ENCODE measurements around the gene TGM1. TPM values are rescaled to one million over a fixed set of nuclear protein-coding genes. Genes with fewer than 3 reads are reported as not detected.
A peak's percentile ranks its signal among the peaks of the same experiment; 100 is the strongest.

Gene TGM1
- total and polyA plus RNA-seq, 3 experiments from 2014 or later = 3.2 to 3.7 TPM; not detected in 1

DNA sequence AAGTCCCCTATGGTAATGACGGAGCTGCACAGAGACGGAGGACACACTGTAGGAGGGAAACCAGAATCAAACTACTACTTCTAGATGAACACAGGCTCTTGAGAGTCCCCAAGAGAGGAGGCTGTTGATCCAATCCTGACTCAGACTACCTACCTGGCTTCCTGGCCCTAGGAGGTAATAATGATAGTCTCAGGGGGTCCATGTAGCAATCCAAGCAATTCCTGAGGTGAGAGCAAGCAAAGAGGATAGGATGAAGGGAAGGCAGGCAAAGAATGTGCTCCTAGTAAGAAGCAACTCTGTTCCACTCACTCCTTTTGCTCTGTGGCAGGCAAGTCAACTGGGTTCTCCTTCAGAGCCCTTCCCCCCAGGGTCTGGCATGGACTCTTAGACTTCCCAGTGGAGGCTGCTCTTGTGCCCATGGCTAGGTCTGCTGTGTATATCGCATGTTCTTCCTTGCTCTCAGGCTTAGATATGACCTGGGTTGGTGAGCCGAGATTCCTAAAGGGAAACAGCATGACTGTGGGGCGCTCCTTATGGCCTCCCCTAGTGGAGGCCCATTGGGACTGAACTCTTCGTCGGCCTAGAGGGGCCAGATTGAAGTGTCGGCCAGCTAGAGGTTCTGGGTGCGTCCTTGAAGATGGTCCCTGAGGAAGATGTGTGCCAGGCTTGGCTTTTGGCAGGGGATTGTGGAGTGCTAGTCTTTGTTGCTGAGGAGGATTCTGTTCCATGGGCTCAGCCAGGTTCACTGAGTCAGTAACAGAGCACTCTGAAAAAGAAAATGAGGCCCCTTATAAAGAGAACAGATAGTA, 22.7 kb downstream of the TGM1 start:
- POLR2A ChIA-PET = interaction anchor here (2.9 to 3.3 kb wide), 3 partner anchors 7 to 45 kb away, joined by 30 to 41 read pairs (median 33); partner anchors contain the start of genes CHMP4A, GMPR2, NEDD8 and TM9SF1
- H3K36me3 Mint-ChIP-seq = peaks cover 4 to 68% (median 25%) of the 10 kb centered on the region in 3 donors
- no peaks in the 10 kb centered on the region for H3K9me3 Mint-ChIP-seq

DNA sequence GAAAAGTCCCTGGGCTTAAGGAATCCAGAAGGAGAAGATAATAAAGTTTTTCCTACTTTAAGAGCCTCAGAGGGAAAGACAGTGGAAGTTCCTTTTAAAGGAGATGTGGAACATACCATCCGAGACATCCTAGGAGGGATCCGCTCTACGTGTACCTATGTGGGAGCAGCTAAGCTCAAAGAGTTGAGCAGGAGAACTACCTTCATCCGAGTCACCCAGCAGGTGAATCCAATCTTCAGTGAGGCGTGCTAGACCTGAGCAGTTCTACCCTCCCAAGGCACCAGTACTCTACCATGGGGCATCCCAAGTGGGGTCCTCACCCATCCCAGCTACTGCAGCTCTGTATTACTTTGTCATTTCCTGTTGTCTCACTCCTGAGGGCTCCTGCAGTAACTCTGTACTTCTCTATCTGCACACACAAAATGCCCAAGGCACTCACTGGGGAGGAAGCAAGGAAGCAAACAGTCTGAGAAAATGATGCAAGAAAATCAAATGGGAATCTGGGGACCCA, 24.4 kb downstream of the TGM1 start:
- POLR2A ChIA-PET = interaction anchor here (0.7 to 1.4 kb wide), 3 partner anchors 25 to 128 kb away, joined by 3 read pairs; partner anchors contain the start of gene CHMP4A
- CTCF ChIA-PET = interaction anchor here (1.5 to 12.1 kb wide), 4 partner anchors 22 to 193 kb away, joined by 6 to 146 read pairs (median 6); partner anchors contain the start of genes CIDEB, LTB4R, LTB4R2 and MDP1
- Mint-ChIP-seq H3K36me3 (peaks cover 4 to 81% (median 25%) of the 10 kb centered on the region in 3 donors), H3K4me3 (peak overlapping the region in 1 of 7 donors; percentile 96), H3K27me3 (peaks cover 0 to 2% of the 10 kb centered on the region in 2 donors), H3K4me1 (peaks cover 73 to 96% (median 91%) of the 10 kb centered on the region in 3 donors), H3K9me3 (no peaks in the 10 kb centered on the region), H3K27ac (peak overlapping the region in 7 of 8 donors; percentile 13 to 99 (median 51))
- Histone ChIP-seq H3K36me3 (ENCODE audit: insufficient read depth, low read length) (peaks cover 70% of the 10 kb centered on the region), H3K27me3 (ENCODE audit: insufficient read depth, low read length, poor library complexity, severe bottlenecking) (no peaks in the 10 kb centered on the region), H3K4me1 (ENCODE audit: insufficient read depth, low read length) (peaks cover 62% of the 10 kb centered on the region), H3K9me3 (ENCODE audit: low read length) (no peaks in the 10 kb centered on the region), H3K4me3 (ENCODE audit: low read length) (no peak overlapping the region), H3K27ac (ENCODE audit: low read depth, low read length) (no peak overlapping the region)
- DNase-seq = no peak

More for the DNA sequence above, 22.7 kb downstream of the TGM1 start:
- Mint-ChIP-seq H3K4me3 (peak overlapping the region; percentile 60 to 99 (median 96)), H3K27me3 (peaks cover 0 to 2% of the 10 kb centered on the region in 2 donors), H3K4me1 (peaks cover 68 to 87% (median 81%) of the 10 kb centered on the region in 3 donors), H3K27ac (peak overlapping the region; percentile 66 to 99 (median 80))
- no peak overlapping the region for H3K27ac ChIP-seq (ENCODE audit: low read depth, low read length)
- H3K4me1 ChIP-seq (ENCODE audit: insufficient read depth, low read length) = peaks cover 48% of the 10 kb centered on the region
- no peak for DNase-seq
- no peak overlapping the region for H3K4me3 ChIP-seq (ENCODE audit: low read length)
- CTCF ChIA-PET = interaction anchor here (0.9 to 12.1 kb wide), 3 partner anchors 13 to 93 kb away, joined by 3 to 146 read pairs (median 52); partner anchors contain the start of genes ADCY4, CIDEB, LTB4R and LTB4R2
- peaks cover 55% of the 10 kb centered on the region for H3K36me3 ChIP-seq (ENCODE audit: insufficient read depth, low read length)
- no peaks in the 10 kb centered on the region for H3K27me3 ChIP-seq (ENCODE audit: insufficient read depth, low read length, poor library complexity, severe bottlenecking)
- no peaks in the 10 kb centered on the region for H3K9me3 ChIP-seq (ENCODE audit: low read length)

DNA sequence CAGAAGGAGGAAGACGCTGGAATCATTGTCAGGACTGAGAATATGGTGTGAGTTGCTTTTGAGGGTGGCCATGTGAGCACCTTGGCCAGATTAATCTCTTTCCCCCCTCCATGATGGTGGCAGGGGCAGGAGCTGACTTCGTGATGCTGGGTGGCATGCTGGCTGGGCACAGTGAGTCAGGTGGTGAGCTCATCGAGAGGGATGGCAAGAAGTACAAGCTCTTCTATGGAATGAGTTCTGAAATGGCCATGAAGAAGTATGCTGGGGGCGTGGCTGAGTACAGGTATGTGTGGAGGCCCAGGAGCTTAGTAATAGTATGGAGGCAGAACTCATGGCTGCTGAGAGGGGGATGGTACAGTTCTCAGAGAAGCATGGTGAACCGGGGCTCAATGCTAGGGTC, 24.9 kb downstream of the TGM1 start:
- H3K27ac ChIP-seq (ENCODE audit: low read depth, low read length) = no peak overlapping the region
- H3K4me3 Mint-ChIP-seq = peak overlapping the region in 1 of 7 donors; percentile 96
- peaks cover 62% of the 10 kb centered on the region for H3K4me1 ChIP-seq (ENCODE audit: insufficient read depth, low read length)
- peaks cover 70% of the 10 kb centered on the region for H3K36me3 ChIP-seq (ENCODE audit: insufficient read depth, low read length)
- H3K9me3 ChIP-seq (ENCODE audit: low read length) = no peaks in the 10 kb centered on the region
- POLR2A ChIA-PET = interaction anchor here (0.7 to 1.4 kb wide), 3 partner anchors 25 to 128 kb away, joined by 3 read pairs; partner anchors contain the start of gene CHMP4A
- peaks cover 4 to 81% (median 25%) of the 10 kb centered on the region in 3 donors for H3K36me3 Mint-ChIP-seq
- CTCF ChIA-PET = interaction anchor here (1.5 to 12.1 kb wide), 4 partner anchors 22 to 193 kb away, joined by 6 to 146 read pairs (median 6); partner anchors contain the start of genes CIDEB, LTB4R, LTB4R2 and MDP1
- H3K27me3 ChIP-seq (ENCODE audit: insufficient read depth, low read length, poor library complexity, severe bottlenecking) = no peaks in the 10 kb centered on the region
- no peak for DNase-seq
- H3K4me1 Mint-ChIP-seq = peaks cover 76 to 96% (median 91%) of the 10 kb centered on the region in 3 donors
- no peaks in the 10 kb centered on the region for H3K9me3 Mint-ChIP-seq
- peak overlapping the region in 7 of 8 donors; percentile 13 to 99 (median 44) for H3K27ac Mint-ChIP-seq
- H3K27me3 Mint-ChIP-seq = peaks cover 0 to 2% of the 10 kb centered on the region in 2 donors
- no peak overlapping the region for H3K4me3 ChIP-seq (ENCODE audit: low read length)

DNA sequence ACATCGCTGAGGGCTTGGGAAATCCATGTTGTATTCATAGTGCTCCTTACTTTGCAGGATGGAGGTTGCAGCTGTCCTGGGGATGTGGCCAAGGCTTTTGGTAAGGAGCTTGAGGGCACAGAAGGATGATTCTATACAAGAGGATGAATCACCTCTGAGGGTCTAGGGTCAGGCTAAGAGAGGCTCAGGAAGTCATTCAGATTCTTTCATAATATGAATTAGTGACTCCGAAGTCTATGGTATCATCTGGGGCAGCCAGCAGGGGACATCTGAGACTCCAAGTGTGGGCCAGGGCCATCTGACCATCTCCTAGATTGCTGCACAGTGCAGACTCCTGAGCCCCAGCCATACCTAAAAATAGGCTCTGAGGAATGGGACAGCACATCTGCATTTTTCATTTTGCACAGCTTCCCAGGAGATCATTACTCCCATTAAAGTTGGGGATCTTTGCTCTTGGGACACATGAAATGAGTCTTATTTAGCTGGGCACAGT, 25.5 kb downstream of the TGM1 start:
- Mint-ChIP-seq H3K4me3 (peak overlapping the region in 2 of 7 donors; percentile 27 to 96), H3K9me3 (no peaks in the 10 kb centered on the region), H3K4me1 (peaks cover 76 to 94% (median 92%) of the 10 kb centered on the region in 3 donors), H3K27me3 (peaks cover 0 to 2% of the 10 kb centered on the region in 2 donors), H3K36me3 (peaks cover 4 to 84% (median 25%) of the 10 kb centered on the region in 3 donors), H3K27ac (peak overlapping the region in 6 of 8 donors; percentile 9 to 99 (median 68))
- H3K9me3 ChIP-seq (ENCODE audit: low read length) = no peaks in the 10 kb centered on the region
- H3K36me3 ChIP-seq (ENCODE audit: insufficient read depth, low read length) = peaks cover 70% of the 10 kb centered on the region
- H3K4me1 ChIP-seq (ENCODE audit: insufficient read depth, low read length) = peaks cover 63% of the 10 kb centered on the region
- CTCF ChIA-PET = interaction anchor here (1.5 to 12.1 kb wide), 4 partner anchors 22 to 194 kb away, joined by 6 to 146 read pairs (median 6); partner anchors contain the start of genes CIDEB, LTB4R, LTB4R2 and MDP1
- no peaks in the 10 kb centered on the region for H3K27me3 ChIP-seq (ENCODE audit: insufficient read depth, low read length, poor library complexity, severe bottlenecking)
- DNase-seq = no peak
- POLR2A ChIA-PET = interaction anchor here (0.9 to 1.4 kb wide), 2 partner anchors 24 to 127 kb away, joined by 3 read pairs; partner anchors contain the start of gene CHMP4A
- no peak overlapping the region for H3K27ac ChIP-seq (ENCODE audit: low read depth, low read length)
- no peak overlapping the region for H3K4me3 ChIP-seq (ENCODE audit: low read length)

DNA sequence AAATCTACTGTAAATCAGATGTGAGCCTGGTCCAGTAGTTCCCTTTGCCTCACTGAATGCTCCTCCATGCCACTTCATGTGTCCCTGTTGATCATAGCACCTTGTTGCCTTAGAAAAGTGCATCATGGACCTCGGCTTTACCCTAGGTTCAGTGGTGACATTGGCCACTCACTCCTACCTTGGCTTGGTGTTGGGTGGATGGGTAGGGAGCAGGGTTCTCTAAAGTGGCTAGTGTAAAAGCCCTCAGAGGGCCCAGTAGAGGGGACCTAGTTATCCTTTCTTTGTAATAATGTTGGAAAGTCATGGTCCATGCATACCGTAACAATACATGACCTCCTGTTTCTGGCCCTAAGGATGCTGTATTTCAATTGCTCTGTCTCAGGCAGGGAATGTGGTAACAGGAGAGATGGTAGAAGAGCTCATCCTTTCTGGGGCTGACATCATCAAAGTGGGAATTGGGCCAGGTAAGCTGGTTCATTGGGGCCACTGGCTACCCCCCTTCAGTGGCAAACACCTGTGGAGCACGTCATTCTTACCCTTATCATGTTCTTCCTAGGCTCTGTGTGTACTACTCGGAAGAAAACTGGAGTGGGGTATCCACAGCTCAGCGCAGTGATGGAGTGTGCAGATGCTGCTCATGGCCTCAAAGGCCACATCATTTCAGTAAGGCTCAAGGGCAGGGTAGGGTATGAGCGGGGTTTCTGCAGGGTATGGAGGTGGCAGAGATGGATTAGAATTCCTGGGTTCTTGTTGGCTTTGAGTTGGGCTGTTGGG, 26.1 kb downstream of the TGM1 start:
- Mint-ChIP-seq H3K36me3 (peaks cover 4 to 83% (median 25%) of the 10 kb centered on the region in 3 donors), H3K27me3 (peaks cover 0 to 2% of the 10 kb centered on the region in 2 donors), H3K27ac (peak overlapping the region in 4 of 8 donors; percentile 60 to 99 (median 80)), H3K4me3 (peak overlapping the region in 2 of 7 donors; percentile 27 to 96), H3K9me3 (no peaks in the 10 kb centered on the region), H3K4me1 (peaks cover 72 to 92% (median 91%) of the 10 kb centered on the region in 3 donors)
- Histone ChIP-seq H3K4me3 (ENCODE audit: low read length) (no peak overlapping the region), H3K27ac (ENCODE audit: low read depth, low read length) (no peak overlapping the region), H3K36me3 (ENCODE audit: insufficient read depth, low read length) (peaks cover 70% of the 10 kb centered on the region), H3K27me3 (ENCODE audit: insufficient read depth, low read length, poor library complexity, severe bottlenecking) (no peaks in the 10 kb centered on the region), H3K9me3 (ENCODE audit: low read length) (no peaks in the 10 kb centered on the region), H3K4me1 (ENCODE audit: insufficient read depth, low read length) (peaks cover 62% of the 10 kb centered on the region)
- DNase-seq = no peak
- POLR2A ChIA-PET = interaction anchor here (1.4 kb wide), 1 partner anchor 24 kb away, joined by 3 read pairs; the partner anchor contains the start of gene CHMP4A
- CTCF ChIA-PET = interaction anchor here (1.5 to 12.1 kb wide), 3 partner anchors 21 to 72 kb away, joined by 6 to 146 read pairs (median 6); partner anchors contain the start of genes CIDEB, LTB4R, LTB4R2 and MDP1

DNA sequence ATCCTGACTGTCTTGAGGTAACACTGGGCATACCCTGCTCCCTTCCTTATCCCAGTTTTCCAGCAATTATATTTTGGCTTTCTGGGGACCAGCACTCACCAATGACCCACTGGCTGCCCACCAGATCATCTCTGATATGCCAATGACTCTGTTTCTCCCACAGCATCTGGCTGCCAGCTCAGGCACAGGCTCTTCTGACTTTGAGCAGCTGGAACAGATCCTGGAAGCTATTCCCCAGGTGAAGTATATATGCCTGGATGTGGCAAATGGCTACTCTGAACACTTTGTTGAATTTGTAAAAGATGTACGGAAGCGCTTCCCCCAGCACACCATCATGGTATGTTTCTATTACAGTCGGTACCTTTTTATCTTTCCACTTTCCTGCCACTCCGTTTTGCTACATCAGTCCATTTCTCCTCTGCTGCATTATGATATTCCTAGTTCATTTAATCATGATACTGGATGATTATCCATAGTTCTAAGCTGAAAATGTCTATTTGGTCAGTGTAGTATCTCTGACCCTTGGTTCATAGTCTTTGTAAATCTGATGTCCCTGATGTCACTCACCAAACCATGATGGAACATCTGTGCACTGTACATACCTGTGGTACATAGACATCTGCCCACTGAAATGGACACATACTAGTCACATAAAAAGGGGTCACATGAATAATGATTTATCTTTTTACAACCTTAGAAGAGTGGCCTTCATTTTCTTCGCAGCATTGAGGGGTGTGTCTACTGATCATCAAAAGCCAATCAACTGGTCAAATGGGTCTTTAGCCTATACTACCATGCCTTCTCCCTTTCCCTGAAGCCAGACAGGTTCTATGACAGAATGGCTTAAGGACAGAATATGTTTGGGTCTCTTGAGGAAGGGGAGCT, 26.9 kb downstream of the TGM1 start:
- Histone ChIP-seq H3K4me3 (ENCODE audit: low read length) (no peak overlapping the region), H3K9me3 (ENCODE audit: low read length) (no peaks in the 10 kb centered on the region), H3K27me3 (ENCODE audit: insufficient read depth, low read length, poor library complexity, severe bottlenecking) (no peaks in the 10 kb centered on the region), H3K4me1 (ENCODE audit: insufficient read depth, low read length) (peaks cover 62% of the 10 kb centered on the region), H3K36me3 (ENCODE audit: insufficient read depth, low read length) (peaks cover 70% of the 10 kb centered on the region), H3K27ac (ENCODE audit: low read depth, low read length) (no peak overlapping the region)
- no peak for DNase-seq
- no peaks in the 10 kb centered on the region for H3K9me3 Mint-ChIP-seq
- peaks cover 0 to 2% of the 10 kb centered on the region in 2 donors for H3K27me3 Mint-ChIP-seq
- peak overlapping the region in 7 of 8 donors; percentile 20 to 99 (median 77) for H3K27ac Mint-ChIP-seq
- H3K36me3 Mint-ChIP-seq = peaks cover 4 to 84% (median 25%) of the 10 kb centered on the region in 3 donors
- ChIA-PET CTCF (interaction anchor here (1.0 to 12.1 kb wide), 4 partner anchors 20 to 195 kb away, joined by 3 to 146 read pairs (median 5); partner anchors contain the start of genes CIDEB, LTB4R, LTB4R2 and MDP1), POLR2A (interaction anchor here (1.4 kb wide), 1 partner anchor 23 kb away, joined by 3 read pairs; the partner anchor contains the start of gene CHMP4A)
- peaks cover 77 to 94% (median 91%) of the 10 kb centered on the region in 3 donors for H3K4me1 Mint-ChIP-seq
- peak overlapping the region in 2 of 7 donors; percentile 7 to 96 for H3K4me3 Mint-ChIP-seq

Measured in CD8-positive, alpha-beta memory T cell (primary cell).